ENCODE measurements around the gene CNRIP1. TPM values are rescaled to one million over a fixed set of nuclear protein-coding genes. Genes with fewer than 3 reads are reported as not detected.

The CNRIP1 gene
- total and polyA plus RNA-seq, 3 donors from 2014 or later, result 5.8 to 10.5 (median 9.2) TPM

- H3K4me1 ChIP-seq, result peaks cover 24% of the 10 kb centered on the region
- no peaks in the 10 kb centered on the region for H3K9me3 ChIP-seq
- WGBS, 2 donors, result 14 to 15% methylated on average over 5 of the region's 5 CpGs
- no peaks in the 10 kb centered on the region for H3K36me3 ChIP-seq (ENCODE audit: low read depth, missing control alignments)
- peak overlapping the region in 1 of 2 donors; percentile 90 for H3K4me3 ChIP-seq
- H3K27ac ChIP-seq, result peak overlapping the region; percentile 87 to 97
- DNase-seq, result no peak
- intact Hi-C loops (cut with DNase I; ENCODE audit: low total_unique reads), result no loop called here
- TF ChIP-seq CTCF (IDR thresholded peaks at IDR 0.05) (no peak), POLR2A (IDR thresholded peaks at IDR 0.05) (no peak)
- no peaks in the 10 kb centered on the region for H3K27me3 ChIP-seq
Measured at GRCh38 chr2:68250196-68250595, 69.6 kb downstream of the CNRIP1 start.

- no peak for TF ChIP-seq POLR2A (IDR thresholded peaks at IDR 0.05)
- TF ChIP-seq CTCF (IDR thresholded peaks at IDR 0.05), result no peak
- 56 to 67% methylated on average over 2 of the region's 2 CpGs for WGBS, 2 donors
- H3K4me3 ChIP-seq, result no peak overlapping the region
- peaks cover 27% of the 10 kb centered on the region for H3K4me1 ChIP-seq
- DNase-seq, result no peak
- no peaks in the 10 kb centered on the region for H3K27me3 ChIP-seq
- no peaks in the 10 kb centered on the region for H3K36me3 ChIP-seq (ENCODE audit: low read depth, missing control alignments)
- no peaks in the 10 kb centered on the region for H3K9me3 ChIP-seq
- intact Hi-C loops (cut with DNase I; ENCODE audit: low total_unique reads), result loop anchor here (10.0 kb wide), 1 partner anchor 124 kb away; no protein-coding TSS in a partner anchor
- no peak overlapping the region for H3K27ac ChIP-seq
Measured at GRCh38 chr2:68248806-68249205, 70.9 kb downstream of the CNRIP1 start.

GRCh38 chr2:68248361-68248760 lies 71.4 kb downstream of the CNRIP1 start:
- Histone ChIP-seq H3K4me3 (no peak overlapping the region), H3K36me3 (ENCODE audit: low read depth, missing control alignments) (no peaks in the 10 kb centered on the region), H3K27ac (no peak overlapping the region), H3K9me3 (no peaks in the 10 kb centered on the region), H3K27me3 (no peaks in the 10 kb centered on the region), H3K4me1 (peaks cover 23% of the 10 kb centered on the region)
- intact Hi-C loops (cut with DNase I; ENCODE audit: low total_unique reads), result loop anchor here (10.0 kb wide), 1 partner anchor 124 kb away; no protein-coding TSS in a partner anchor
- DNase-seq, result no peak
- 54 to 73% methylated on average over 3 of the region's 3 CpGs for WGBS, 2 donors
- TF ChIP-seq POLR2A (IDR thresholded peaks at IDR 0.05), result no peak

- 73% methylated on average over 1 of the region's 1 CpG for WGBS, 2 donors
- H3K4me1 ChIP-seq, result peaks cover 23% of the 10 kb centered on the region
- no peaks in the 10 kb centered on the region for H3K9me3 ChIP-seq
- H3K27ac ChIP-seq, result no peak overlapping the region
- no peak for TF ChIP-seq CTCF (IDR thresholded peaks at IDR 0.05)
- no peak for TF ChIP-seq POLR2A (IDR thresholded peaks at IDR 0.05)
- DNase-seq, result no peak
- no peak overlapping the region for H3K4me3 ChIP-seq
- H3K27me3 ChIP-seq, result no peaks in the 10 kb centered on the region
- intact Hi-C loops (cut with DNase I; ENCODE audit: low total_unique reads), result loop anchor here (10.0 kb wide), 1 partner anchor 122 kb away; no protein-coding TSS in a partner anchor
- H3K36me3 ChIP-seq (ENCODE audit: low read depth, missing control alignments), result no peaks in the 10 kb centered on the region
Measured at GRCh38 chr2:68246396-68246795, 73.4 kb downstream of the CNRIP1 start.

- no peak for TF ChIP-seq POLR2A (IDR thresholded peaks at IDR 0.05)
- intact Hi-C loops (cut with DNase I; ENCODE audit: low total_unique reads), result loop anchor here (10.0 kb wide), 1 partner anchor 121 kb away; no protein-coding TSS in a partner anchor
- DNase-seq, result no peak
- Histone ChIP-seq H3K9me3 (no peaks in the 10 kb centered on the region), H3K4me3 (no peak overlapping the region), H3K27ac (no peak overlapping the region), H3K36me3 (ENCODE audit: low read depth, missing control alignments) (no peaks in the 10 kb centered on the region), H3K27me3 (no peaks in the 10 kb centered on the region), H3K4me1 (peaks cover 22% of the 10 kb centered on the region)
Measured at GRCh38 chr2:68245672-68246071, 74.1 kb downstream of the CNRIP1 start.

- H3K27ac ChIP-seq, result no peak overlapping the region
- intact Hi-C loops (cut with DNase I; ENCODE audit: low total_unique reads), result loop anchor here (10.0 kb wide), 1 partner anchor 120 kb away; no protein-coding TSS in a partner anchor
- peaks cover 16% of the 10 kb centered on the region for H3K4me1 ChIP-seq
- H3K4me3 ChIP-seq, result no peak overlapping the region
- WGBS, 2 donors, result 95 to 96% methylated on average over 4 of the region's 4 CpGs
- no peaks in the 10 kb centered on the region for H3K27me3 ChIP-seq
- no peak for TF ChIP-seq CTCF (IDR thresholded peaks at IDR 0.05)
- TF ChIP-seq POLR2A (IDR thresholded peaks at IDR 0.05), result no peak
- no peaks in the 10 kb centered on the region for H3K36me3 ChIP-seq (ENCODE audit: low read depth, missing control alignments)
- no peaks in the 10 kb centered on the region for H3K9me3 ChIP-seq
- DNase-seq, result no peak
Measured at GRCh38 chr2:68245066-68245465, 74.7 kb downstream of the CNRIP1 start.
